ENCODE data around the gene PDE3A.

DNA sequence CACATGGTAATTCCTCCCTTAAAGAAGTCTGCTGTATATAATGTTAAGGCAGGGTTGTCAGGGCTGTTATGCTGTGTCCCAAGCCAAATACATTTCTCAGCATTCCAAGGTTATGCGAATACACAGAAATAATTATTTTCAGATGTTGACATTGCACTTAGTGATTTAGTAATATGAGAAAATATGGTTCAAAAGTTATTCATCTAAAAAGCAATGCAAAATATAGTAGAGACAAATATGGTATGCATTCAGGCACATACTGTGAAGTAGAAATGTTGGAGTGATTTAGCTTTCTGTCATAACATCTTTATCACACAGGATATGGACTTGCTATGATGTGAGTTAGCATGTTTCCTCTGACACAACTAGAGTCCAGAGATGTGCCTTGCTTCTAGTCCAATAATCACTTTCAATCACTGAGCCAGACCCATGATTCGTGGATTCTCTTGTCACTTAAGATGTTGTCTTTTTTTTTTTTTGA, 70.0 kb downstream of the PDE3A start:
- no peak for TF ChIP-seq E2F1 (CRISPR knock-in tag; IDR thresholded peaks at IDR 0.05)
- TF ChIP-seq, protein P1, sequence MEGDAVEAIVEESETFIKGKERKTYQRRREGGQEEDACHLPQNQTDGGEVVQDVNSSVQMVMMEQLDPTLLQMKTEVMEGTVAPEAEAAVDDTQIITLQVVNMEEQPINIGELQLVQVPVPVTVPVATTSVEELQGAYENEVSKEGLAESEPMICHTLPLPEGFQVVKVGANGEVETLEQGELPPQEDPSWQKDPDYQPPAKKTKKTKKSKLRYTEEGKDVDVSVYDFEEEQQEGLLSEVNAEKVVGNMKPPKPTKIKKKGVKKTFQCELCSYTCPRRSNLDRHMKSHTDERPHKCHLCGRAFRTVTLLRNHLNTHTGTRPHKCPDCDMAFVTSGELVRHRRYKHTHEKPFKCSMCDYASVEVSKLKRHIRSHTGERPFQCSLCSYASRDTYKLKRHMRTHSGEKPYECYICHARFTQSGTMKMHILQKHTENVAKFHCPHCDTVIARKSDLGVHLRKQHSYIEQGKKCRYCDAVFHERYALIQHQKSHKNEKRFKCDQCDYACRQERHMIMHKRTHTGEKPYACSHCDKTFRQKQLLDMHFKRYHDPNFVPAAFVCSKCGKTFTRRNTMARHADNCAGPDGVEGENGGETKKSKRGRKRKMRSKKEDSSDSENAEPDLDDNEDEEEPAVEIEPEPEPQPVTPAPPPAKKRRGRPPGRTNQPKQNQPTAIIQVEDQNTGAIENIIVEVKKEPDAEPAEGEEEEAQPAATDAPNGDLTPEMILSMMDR (IDR thresholded peaks at IDR 0.05), result no peak
- TF ChIP-seq, protein P2, sequence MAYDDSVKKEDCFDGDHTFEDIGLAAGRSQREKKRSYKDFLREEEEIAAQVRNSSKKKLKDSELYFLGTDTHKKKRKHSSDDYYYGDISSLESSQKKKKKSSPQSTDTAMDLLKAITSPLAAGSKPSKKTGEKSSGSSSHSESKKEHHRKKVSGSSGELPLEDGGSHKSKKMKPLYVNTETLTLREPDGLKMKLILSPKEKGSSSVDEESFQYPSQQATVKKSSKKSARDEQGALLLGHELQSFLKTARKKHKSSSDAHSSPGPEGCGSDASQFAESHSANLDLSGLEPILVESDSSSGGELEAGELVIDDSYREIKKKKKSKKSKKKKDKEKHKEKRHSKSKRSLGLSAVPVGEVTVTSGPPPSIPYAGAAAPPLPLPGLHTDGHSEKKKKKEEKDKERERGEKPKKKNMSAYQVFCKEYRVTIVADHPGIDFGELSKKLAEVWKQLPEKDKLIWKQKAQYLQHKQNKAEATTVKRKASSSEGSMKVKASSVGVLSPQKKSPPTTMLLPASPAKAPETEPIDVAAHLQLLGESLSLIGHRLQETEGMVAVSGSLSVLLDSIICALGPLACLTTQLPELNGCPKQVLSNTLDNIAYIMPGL (CRISPR knock-in tag; IDR thresholded peaks at IDR 0.05), result no peak
- TF ChIP-seq FOXP1 (CRISPR knock-in tag; IDR thresholded peaks at IDR 0.05; ENCODE audit: borderline replicate concordance), result no peak
